SH-SY5Y (cell line): ENCODE measurements around the gene FXYD4.

Experiments used
- GATA2 ChIP-seq: IDR thresholded peaks from 2 replicates; pipeline ENCODE4 v1.6.1; 2011; ENCODE audit warnings: mild to moderate bottlenecking, low read depth, low read length
- GATA3 ChIP-seq: IDR thresholded peaks from 2 replicates; pipeline ENCODE4 v1.6.1; 2011; ENCODE audit warnings: low read depth, mild to moderate bottlenecking, low read length, moderate library complexity

The FXYD4 gene

DNA sequence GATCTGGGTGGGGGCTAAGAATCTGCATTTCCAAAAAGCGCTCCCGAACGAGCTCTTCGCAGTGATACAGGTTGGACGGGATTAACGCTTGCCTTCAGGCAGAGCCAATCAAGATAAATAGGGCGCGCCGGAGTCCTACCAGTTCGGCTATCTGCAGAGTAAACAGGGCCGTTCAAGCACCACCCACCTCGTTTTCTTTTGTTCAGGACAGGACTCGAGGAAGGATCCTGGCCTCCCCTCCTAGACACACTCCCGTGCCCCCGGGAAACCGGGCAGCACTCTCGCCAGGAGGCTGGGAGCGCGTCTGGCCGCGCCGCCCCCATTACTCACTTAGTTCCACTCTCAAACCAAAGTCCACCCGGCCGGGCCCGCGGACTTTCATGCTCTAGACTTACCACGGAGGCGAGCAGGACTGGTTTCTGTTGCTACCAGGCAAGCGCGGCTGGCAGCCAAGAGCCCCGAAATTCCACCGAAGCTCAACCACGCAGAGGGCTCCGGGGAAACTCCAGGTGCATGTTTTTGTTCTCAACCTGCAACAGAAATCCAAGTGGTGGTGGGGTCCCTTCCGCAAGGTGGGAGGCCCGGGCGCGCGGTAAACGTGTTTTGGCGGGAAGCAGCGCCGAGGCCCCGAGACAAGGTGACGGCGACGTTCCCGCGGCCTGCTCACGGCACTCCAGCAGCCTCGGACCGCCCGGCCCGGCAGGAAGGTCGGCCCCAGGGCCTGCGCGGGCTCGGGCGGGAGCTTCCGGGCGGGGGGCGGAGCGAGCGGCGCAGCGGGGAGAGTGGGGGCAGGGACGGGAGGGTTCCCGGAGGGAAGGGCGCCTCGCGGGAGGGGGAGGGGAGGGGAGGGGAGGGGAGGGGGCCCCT lies 24.9 kb downstream of the FXYD4 start:
- no peak for TF ChIP-seq GATA2
- no peak for TF ChIP-seq GATA3

DNA sequence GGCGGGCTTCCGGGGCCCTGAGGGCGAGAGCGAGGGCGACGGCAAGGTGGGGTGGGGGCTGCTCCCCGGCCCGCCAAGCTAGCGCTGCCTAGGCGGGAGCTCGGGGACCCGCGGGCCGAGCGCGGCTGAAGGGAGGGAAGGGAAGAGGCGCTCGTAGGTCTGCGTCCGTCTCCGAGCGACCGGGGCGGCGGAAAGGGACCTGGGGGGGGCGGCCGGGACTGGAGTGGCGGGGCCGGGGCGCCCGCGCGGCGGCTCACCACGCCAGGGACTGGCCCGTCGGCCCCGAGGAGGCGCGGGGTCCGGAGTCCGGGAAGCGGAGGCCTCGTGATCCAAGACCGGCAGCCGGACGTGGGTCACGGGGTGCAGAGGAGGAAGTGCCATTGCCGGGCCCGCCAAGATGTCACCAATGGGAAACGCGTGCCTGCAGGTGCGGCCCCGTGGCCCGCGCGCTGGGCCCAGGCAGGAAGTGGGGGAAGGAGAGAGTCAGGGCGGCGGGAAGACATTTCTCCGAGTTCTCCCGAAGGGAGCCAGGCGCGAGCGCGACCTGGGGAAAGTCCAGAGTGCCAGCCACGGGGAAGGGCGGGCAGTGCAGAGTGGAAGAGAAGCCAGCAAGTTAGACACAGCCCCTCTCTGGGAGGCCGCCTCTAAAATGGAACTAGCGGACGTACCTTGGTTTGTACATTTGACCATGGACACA lies 25.6 kb downstream of the FXYD4 start:
- TF ChIP-seq GATA3 (no peak), GATA2 (no peak)

GRCh38 chr10:43398939-43399319 lies 27.5 kb downstream of the FXYD4 start:
- TF ChIP-seq GATA2 (no peak), GATA3 (no peak)

- no peak for TF ChIP-seq GATA2
- TF ChIP-seq GATA3, result no peak
These were observed 28.2 kb downstream of the FXYD4 start for GRCh38 chr10:43399320-43400310.

DNA sequence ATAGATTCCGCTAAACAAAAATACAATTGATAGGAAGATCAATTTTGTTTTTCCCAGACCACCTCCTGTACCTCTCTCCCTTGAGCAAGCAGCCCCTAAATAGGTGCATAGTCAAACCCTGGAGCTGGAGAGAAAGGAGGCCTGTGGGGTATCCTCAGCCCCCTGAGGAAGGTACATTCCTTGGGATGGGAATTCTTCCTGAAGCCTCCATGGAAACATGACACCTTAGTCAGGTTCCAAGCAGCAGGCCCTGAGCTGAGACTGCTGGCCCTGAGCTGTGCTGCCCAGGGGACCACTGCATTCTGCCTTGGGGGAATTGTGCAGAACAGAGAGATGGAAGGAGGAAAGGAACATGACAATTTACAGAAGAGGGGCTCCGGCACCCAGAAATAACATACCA lies 30.2 kb downstream of the FXYD4 start:
- TF ChIP-seq GATA3, result no peak
- TF ChIP-seq GATA2, result no peak

- TF ChIP-seq GATA2 (no peak), GATA3 (no peak)
These were observed 30.7 kb downstream of the FXYD4 start for GRCh38 chr10:43402176-43402575.

DNA sequence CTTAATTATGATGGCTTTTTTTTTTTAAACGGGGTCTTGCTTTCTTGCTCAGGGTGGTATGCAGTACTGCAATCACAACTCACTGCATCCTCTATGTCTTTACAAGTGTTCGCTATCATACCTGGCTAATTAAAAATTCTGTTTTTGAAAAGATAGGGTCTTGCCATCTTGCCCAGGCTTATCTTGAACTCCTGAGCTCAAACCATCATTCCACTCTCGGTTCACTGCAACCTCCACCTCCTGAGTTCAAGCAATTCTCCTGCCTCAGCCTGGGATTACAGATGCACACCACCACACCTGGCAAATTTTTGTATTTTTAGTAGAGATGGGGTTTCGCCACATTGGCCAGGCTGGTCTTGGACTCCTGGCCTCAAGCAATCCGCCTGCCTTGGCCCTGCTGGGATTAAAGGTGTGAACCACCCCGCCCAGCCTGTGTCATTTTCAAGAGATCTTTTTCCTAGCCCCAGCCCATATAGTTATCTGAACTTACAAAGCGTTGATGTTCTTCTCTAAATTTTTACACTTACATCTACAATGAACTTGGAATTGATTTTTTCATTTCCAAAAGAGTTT lies 31.5 kb downstream of the FXYD4 start:
- TF ChIP-seq GATA3, result no peak
- no peak for TF ChIP-seq GATA2

GRCh38 chr10:43403911-43404703 lies 32.7 kb downstream of the FXYD4 start:
- no peak for TF ChIP-seq GATA2
- no peak for TF ChIP-seq GATA3

DNA sequence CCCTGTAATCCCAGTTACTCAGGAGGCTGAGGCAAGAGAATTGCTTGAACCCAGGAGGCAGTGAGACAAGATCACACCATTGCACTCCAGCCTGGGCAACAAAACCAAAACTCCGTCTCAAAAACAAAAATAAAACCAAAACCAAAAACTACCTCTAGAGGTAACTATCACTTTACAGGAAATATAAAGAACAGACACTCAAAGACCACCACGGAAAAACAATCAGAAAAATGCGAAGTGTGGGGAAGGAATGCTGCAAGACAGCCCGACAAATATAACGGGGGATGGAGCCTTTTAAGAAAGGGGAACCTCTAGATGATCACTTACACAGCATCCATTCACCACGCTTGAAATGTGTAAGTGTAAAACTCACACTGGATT lies 33.3 kb downstream of the FXYD4 start:
- TF ChIP-seq GATA2 (no peak), GATA3 (no peak)

GRCh38 chr10:43407148-43407575 lies 35.7 kb downstream of the FXYD4 start:
- TF ChIP-seq GATA3 (no peak), GATA2 (no peak)

GRCh38 chr10:43407576-43408330 lies 36.3 kb downstream of the FXYD4 start:
- TF ChIP-seq GATA3, result no peak
- TF ChIP-seq GATA2, result no peak

DNA sequence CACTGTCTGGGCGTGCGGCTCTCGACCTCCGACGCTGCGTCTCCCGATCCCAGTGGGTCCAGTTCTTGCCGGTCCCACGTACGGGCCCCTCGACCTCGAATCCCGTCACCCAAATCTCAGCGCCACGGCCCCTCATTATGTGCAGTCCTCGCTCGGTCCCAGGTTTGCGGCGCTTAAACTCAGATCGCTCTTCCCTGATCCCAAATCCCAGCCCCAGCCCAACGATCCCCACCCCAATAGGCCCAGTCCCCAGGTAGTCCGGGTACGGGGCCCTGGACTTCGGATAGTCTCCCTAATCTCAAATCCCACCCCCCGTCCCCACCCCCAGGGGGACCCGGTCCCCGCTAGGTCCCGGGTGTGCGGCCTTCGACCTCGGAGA lies 36.9 kb downstream of the FXYD4 start:
- TF ChIP-seq GATA3, result no peak
- TF ChIP-seq GATA2, result no peak
